Keratinocyte (primary cell): Measurements from ENCODE around the gene MXRA8.

Experiments used
- EZH2 ChIP-seq: IDR thresholded peaks from one replicate; pipeline ENCODE4 v1.6.1; 2012; ENCODE audit warnings: inconsistent platforms, mild to moderate bottlenecking, low read length, moderate library complexity
- TF ChIP-seq, protein P1 (sequence below), 3 experiments: IDR thresholded peaks in 1 of 3; conservative IDR thresholded peaks in 1 of 3; optimal IDR thresholded peaks in 1 of 3; 2 replicates in 2 of 3; 3 replicates in 1 of 3; pipeline versions ENCODE3 to v1.5.1; 2011; ENCODE audit warnings: low read length in 3 of 3, mild to moderate bottlenecking in 3 of 3, moderate library complexity in 2 of 3, control low read depth in 1 of 3, inconsistent platforms in 1 of 3; ENCODE audit not compliant: insufficient read depth in 2 of 3; ENCODE audit errors: extremely low read depth in 1 of 3

- TF ChIP-seq, protein P1, sequence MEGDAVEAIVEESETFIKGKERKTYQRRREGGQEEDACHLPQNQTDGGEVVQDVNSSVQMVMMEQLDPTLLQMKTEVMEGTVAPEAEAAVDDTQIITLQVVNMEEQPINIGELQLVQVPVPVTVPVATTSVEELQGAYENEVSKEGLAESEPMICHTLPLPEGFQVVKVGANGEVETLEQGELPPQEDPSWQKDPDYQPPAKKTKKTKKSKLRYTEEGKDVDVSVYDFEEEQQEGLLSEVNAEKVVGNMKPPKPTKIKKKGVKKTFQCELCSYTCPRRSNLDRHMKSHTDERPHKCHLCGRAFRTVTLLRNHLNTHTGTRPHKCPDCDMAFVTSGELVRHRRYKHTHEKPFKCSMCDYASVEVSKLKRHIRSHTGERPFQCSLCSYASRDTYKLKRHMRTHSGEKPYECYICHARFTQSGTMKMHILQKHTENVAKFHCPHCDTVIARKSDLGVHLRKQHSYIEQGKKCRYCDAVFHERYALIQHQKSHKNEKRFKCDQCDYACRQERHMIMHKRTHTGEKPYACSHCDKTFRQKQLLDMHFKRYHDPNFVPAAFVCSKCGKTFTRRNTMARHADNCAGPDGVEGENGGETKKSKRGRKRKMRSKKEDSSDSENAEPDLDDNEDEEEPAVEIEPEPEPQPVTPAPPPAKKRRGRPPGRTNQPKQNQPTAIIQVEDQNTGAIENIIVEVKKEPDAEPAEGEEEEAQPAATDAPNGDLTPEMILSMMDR (optimal IDR thresholded peaks at IDR 0.05 in 1 of 3, IDR thresholded peaks at IDR 0.05 in 1 of 3, conservative IDR thresholded peaks at IDR 0.05 in 1 of 3; ENCODE audit: extremely low read depth in 1 of 3, insufficient read depth in 2 of 3, low read length in 3 of 3): no peak
- TF ChIP-seq EZH2: no peak
These were observed 3.6 kb upstream of the MXRA8 start for GRCh38 chr1:1361982-1362423.
